DOHH2 (cell line): ENCODE measurements around the gene AIG1.

Source experiments
- H3F3A ChIP-seq: fragments of 200-600 bp; sonication (generic), shearing (Covaris generic); 2 replicates; pipeline ENCODE4 v1.6.0; 2016; ENCODE audit warnings: antibody characterized with exemption, mild to moderate bottlenecking; ENCODE audit not compliant: control insufficient read depth, insufficient read depth
- H3K27ac ChIP-seq: fragments of 200-600 bp; sonication (generic); 2 replicates; pipeline ENCODE4 v1.5.1; 2014; ENCODE audit warnings: low read depth, mild to moderate bottlenecking, low read length, moderate library complexity
- H3K27me3 ChIP-seq: fragments of 200-600 bp; sonication (generic); 2 replicates; pipeline ENCODE4 v1.6.1; 2014; ENCODE audit warnings: mild to moderate bottlenecking, low read length, mixed read lengths; ENCODE audit not compliant: control insufficient read depth
- H3K36me3 ChIP-seq: fragments of 200-600 bp; sonication (generic); 2 replicates; pipeline ENCODE4 v1.6.1; 2014; ENCODE audit warnings: mild to moderate bottlenecking, low read length, moderate library complexity, mixed read lengths; ENCODE audit not compliant: control insufficient read depth
- H3K4me1 ChIP-seq: fragments of 200-600 bp; sonication (generic); 2 replicates; pipeline ENCODE4 v1.6.1; 2014; ENCODE audit warnings: mild to moderate bottlenecking, low read length, mixed read lengths; ENCODE audit not compliant: control insufficient read depth
- H3K4me2 ChIP-seq: fragments of 200-600 bp; sonication (generic); 2 replicates; pipeline ENCODE4 v1.6.0; 2014; ENCODE audit warnings: mild to moderate bottlenecking, low read length, moderate library complexity
- H3K4me3 ChIP-seq: fragments of 200-600 bp; sonication (generic); 2 replicates; pipeline ENCODE4 v1.5.1; 2014; ENCODE audit warnings: mild to moderate bottlenecking, low read length, mixed read lengths
- H3K79me2 ChIP-seq: fragments of 200-600 bp; sonication (generic); 2 replicates; pipeline ENCODE4 v1.6.1; 2014; ENCODE audit warnings: mild to moderate bottlenecking, low read length, mixed read lengths; ENCODE audit not compliant: control insufficient read depth
- H3K9me2 ChIP-seq: fragments of 200-600 bp; sonication (generic); replicated peaks from 2 replicates; pipeline ENCODE4 v1.6.1; 2014; ENCODE audit warnings: mild to moderate bottlenecking, low read length, mixed read lengths; ENCODE audit not compliant: control insufficient read depth
- H3K9me3 ChIP-seq: fragments of 200-600 bp; sonication (generic); 2 replicates; pipeline ENCODE4 v1.6.1; 2014; ENCODE audit warnings: antibody characterized with exemption, low read length, mixed read lengths; ENCODE audit not compliant: control insufficient read depth, insufficient read depth
- H4K20me1 ChIP-seq: fragments of 200-600 bp; sonication (generic); 2 replicates; pipeline ENCODE4 v1.6.0; 2014; ENCODE audit warnings: low read depth, mild to moderate bottlenecking, antibody characterized with exemption, low read length, moderate library complexity; ENCODE audit not compliant: control insufficient read depth, insufficient read depth
- CTCF ChIP-seq: fragments of 200-600 bp; sonication (generic); IDR thresholded peaks from one replicate; pipeline ENCODE4 v1.5.1; 2014; ENCODE audit warnings: antibody characterized with exemption, mild to moderate bottlenecking, low read depth, low read length; ENCODE audit not compliant: poor library complexity, severe bottlenecking
- EZH2phosphoT487 ChIP-seq: fragments of 200-600 bp; sonication (generic); IDR thresholded peaks from 2 replicates; pipeline ENCODE4 v1.6.1; 2017; ENCODE audit warnings: borderline replicate concordance, mild to moderate bottlenecking, antibody characterized with exemption, low read length, moderate library complexity, mixed read lengths

Gene AIG1

GRCh38 chr6:143321491-143322086 is 260.9 kb downstream of the AIG1 start:
- Histone ChIP-seq H3K4me2 (no peak overlapping the region), H3F3A (no peaks in the 10 kb centered on the region), H3K9me2 (no peaks in the 10 kb centered on the region), H3K79me2 (no peaks in the 10 kb centered on the region), H3K36me3 (no peaks in the 10 kb centered on the region), H3K4me1 (no peaks in the 10 kb centered on the region), H3K9me3 (no peaks in the 10 kb centered on the region), H3K27me3 (no peaks in the 10 kb centered on the region), H3K4me3 (no peak overlapping the region), H4K20me1 (no peaks in the 10 kb centered on the region), H3K27ac (no peak overlapping the region)
- no peak for TF ChIP-seq CTCF
- TF ChIP-seq EZH2phosphoT487 = no peak

GRCh38 chr6:143322386-143322785 is 261.7 kb downstream of the AIG1 start:
- Histone ChIP-seq H3K9me3 (no peaks in the 10 kb centered on the region), H4K20me1 (no peaks in the 10 kb centered on the region), H3K27ac (no peak overlapping the region), H3F3A (no peaks in the 10 kb centered on the region), H3K4me3 (no peak overlapping the region), H3K4me1 (no peaks in the 10 kb centered on the region), H3K4me2 (no peak overlapping the region), H3K9me2 (no peaks in the 10 kb centered on the region), H3K79me2 (no peaks in the 10 kb centered on the region), H3K27me3 (no peaks in the 10 kb centered on the region), H3K36me3 (no peaks in the 10 kb centered on the region)
- TF ChIP-seq CTCF (no peak), EZH2phosphoT487 (no peak)

GRCh38 chr6:143323729-143324470 is 263.2 kb downstream of the AIG1 start:
- Histone ChIP-seq H3K9me2 (no peaks in the 10 kb centered on the region), H3K79me2 (no peaks in the 10 kb centered on the region), H3K36me3 (no peaks in the 10 kb centered on the region), H3K27ac (no peak overlapping the region), H3K9me3 (no peaks in the 10 kb centered on the region), H3F3A (no peaks in the 10 kb centered on the region), H3K4me2 (no peak overlapping the region), H4K20me1 (no peaks in the 10 kb centered on the region), H3K27me3 (no peaks in the 10 kb centered on the region), H3K4me3 (no peak overlapping the region), H3K4me1 (no peaks in the 10 kb centered on the region)
- TF ChIP-seq CTCF (no peak), EZH2phosphoT487 (no peak)
